ENCODE data around the gene MST1R.

MST1R gene

GRCh38 chr3:49914906-49915305, 11.2 kb upstream of the MST1R start:
- H3K27me3 ChIP-seq = no peaks in the 10 kb centered on the region
- no peak for TF ChIP-seq CTCF (IDR thresholded peaks at IDR 0.05; ENCODE audit: low read depth, low read length)
- H3K4me3 ChIP-seq (ENCODE audit: low read depth, low read length) = no peak overlapping the region
- no peaks in the 10 kb centered on the region for H3K9me3 ChIP-seq
- no peaks in the 10 kb centered on the region; the same call in 1 of the 2 replicates for H3K36me3 ChIP-seq
- no peak for DNase-seq
- peaks cover 6% of the 10 kb centered on the region; the same call in 1 of the 2 replicates for H3K4me1 ChIP-seq

DNA sequence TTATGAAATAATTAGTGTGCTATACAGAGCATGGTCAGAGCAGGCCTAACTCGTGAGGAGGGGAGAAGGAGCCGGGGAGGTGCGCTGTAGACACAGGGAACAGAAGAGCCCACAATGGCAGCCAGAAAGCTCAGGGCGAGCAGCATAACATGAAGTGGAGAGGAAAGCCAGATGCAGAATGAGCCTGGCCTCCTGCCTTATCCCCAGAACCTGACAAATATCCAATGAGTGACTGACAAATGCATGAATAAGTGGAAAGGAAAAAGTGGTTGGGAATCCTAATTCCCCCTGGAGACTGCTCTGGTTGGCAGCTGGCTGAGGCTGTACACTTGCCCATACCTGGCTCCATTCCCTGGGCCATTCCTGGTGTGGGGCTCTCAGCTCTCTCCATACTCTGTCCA, 9.2 kb upstream of the MST1R start:
- TF ChIP-seq CTCF (IDR thresholded peaks at IDR 0.05; ENCODE audit: low read depth, low read length) = no peak
- DNase-seq = peak; percentile 80
- H3K9me3 ChIP-seq = no peaks in the 10 kb centered on the region
- H3K27me3 ChIP-seq = no peaks in the 10 kb centered on the region
- H3K36me3 ChIP-seq = no peaks in the 10 kb centered on the region; the same call in 1 of the 2 replicates
- H3K4me1 ChIP-seq = peaks cover 6% of the 10 kb centered on the region; the same call in 1 of the 2 replicates
- no peak overlapping the region for H3K4me3 ChIP-seq (ENCODE audit: low read depth, low read length)

DNA sequence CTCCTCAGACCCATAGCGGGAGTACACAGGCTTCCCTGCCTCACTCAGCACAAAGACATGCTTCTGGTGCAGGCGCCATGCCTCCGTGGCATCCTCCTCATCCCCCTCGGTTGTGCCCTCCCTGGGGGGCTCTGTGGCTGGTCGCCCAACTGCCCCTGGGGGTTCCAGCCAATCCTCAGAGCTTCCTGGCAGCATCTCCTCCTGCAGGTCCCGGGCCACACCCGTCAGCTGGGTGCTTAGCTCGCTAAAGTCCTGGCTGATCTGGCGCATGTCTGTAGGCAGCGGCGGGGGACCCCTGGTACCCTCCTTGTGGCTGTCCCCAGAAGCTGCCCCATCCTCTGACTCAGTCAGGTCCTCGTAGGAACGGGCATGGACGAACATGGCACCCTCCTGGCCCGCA, 7.9 kb upstream of the MST1R start:
- no peak for DNase-seq
- H3K9me3 ChIP-seq = no peaks in the 10 kb centered on the region
- no peak overlapping the region for H3K4me3 ChIP-seq (ENCODE audit: low read depth, low read length)
- H3K4me1 ChIP-seq = peaks cover 6% of the 10 kb centered on the region; the same call in 1 of the 2 replicates
- TF ChIP-seq CTCF (IDR thresholded peaks at IDR 0.05; ENCODE audit: low read depth, low read length) = no peak
- no peaks in the 10 kb centered on the region for H3K36me3 ChIP-seq
- H3K27me3 ChIP-seq = no peaks in the 10 kb centered on the region

- no peak for DNase-seq
- H3K4me3 ChIP-seq (ENCODE audit: low read depth, low read length) = no peak overlapping the region
- no peak for TF ChIP-seq CTCF (IDR thresholded peaks at IDR 0.05; ENCODE audit: low read depth, low read length)
- no peaks in the 10 kb centered on the region for H3K36me3 ChIP-seq
- no peaks in the 10 kb centered on the region for H3K9me3 ChIP-seq
- peaks cover 6% of the 10 kb centered on the region; the same call in 1 of the 2 replicates for H3K4me1 ChIP-seq
- no peaks in the 10 kb centered on the region for H3K27me3 ChIP-seq
These were observed 7.4 kb upstream of the MST1R start for GRCh38 chr3:49911124-49911420.

DNA sequence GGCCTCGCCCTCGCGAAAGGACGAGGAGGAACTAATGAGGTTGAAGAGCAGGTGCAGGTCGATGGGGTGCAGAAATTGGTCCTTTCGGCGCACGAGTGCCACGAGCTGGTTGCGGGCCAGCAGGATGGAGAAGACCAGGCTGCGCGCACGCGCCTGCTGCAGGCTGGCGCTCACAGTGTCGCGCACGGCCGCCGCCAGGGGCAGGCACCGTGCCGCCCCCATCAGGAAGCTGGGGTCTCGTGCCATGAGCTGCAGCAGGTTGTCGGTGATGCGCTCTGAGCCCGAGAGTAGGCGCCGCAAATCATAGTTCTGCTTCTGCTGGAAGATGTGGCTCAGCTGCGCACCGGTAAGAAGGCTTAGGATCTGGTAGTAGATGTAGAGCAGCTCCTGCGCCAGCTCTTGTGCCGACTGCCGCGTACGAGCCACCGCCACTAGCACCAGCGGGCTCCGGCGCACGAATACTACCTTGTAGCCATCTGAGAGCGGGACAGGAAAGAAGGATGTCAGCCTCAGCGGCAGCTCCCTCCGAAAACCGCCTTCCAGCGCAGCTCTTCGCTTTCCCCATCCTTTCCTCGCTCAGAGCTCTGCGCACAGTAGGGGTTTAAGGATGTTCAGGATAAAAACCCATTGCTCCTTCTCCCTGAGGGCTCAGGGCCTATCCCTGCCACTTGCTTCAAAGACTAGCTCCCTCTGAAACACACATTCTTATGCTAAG, 6.9 kb upstream of the MST1R start:
- DNase-seq = no peak
- H3K4me1 ChIP-seq = peaks cover 6% of the 10 kb centered on the region; the same call in 1 of the 2 replicates
- H3K4me3 ChIP-seq (ENCODE audit: low read depth, low read length) = no peak overlapping the region
- H3K36me3 ChIP-seq = no peaks in the 10 kb centered on the region
- no peaks in the 10 kb centered on the region for H3K9me3 ChIP-seq
- no peaks in the 10 kb centered on the region for H3K27me3 ChIP-seq
- no peak for TF ChIP-seq CTCF (IDR thresholded peaks at IDR 0.05; ENCODE audit: low read depth, low read length)

GRCh38 chr3:49908373-49909199, 4.9 kb upstream of the MST1R start:
- H3K4me1 ChIP-seq = peaks cover 6% of the 10 kb centered on the region; the same call in 1 of the 2 replicates
- no peaks in the 10 kb centered on the region for H3K9me3 ChIP-seq
- H3K4me3 ChIP-seq (ENCODE audit: low read depth, low read length) = no peak overlapping the region
- no peak for DNase-seq
- no peak for TF ChIP-seq CTCF (IDR thresholded peaks at IDR 0.05; ENCODE audit: low read depth, low read length)
- no peaks in the 10 kb centered on the region for H3K36me3 ChIP-seq
- H3K27me3 ChIP-seq = no peaks in the 10 kb centered on the region
